Duodenal mucosa (tissue), 2 donors: ENCODE measurements around the gene EIF4G3.

Source experiments
- H3K27ac ChIP-seq: one replicate; pipeline ENCODE4 v1.7.0; 2013; ENCODE audit warnings: low read depth, low read length
- H3K27me3 ChIP-seq, 2 donors: one replicate each; pipeline ENCODE4 v1.7.0; 2013; ENCODE audit warnings: low read length in 2 of 2, control low read depth in 1 of 2; ENCODE audit not compliant: insufficient read depth in 2 of 2, control insufficient read depth in 1 of 2
- H3K36me3 ChIP-seq, 2 donors: one replicate each; pipeline ENCODE4 v1.7.0; 2013; ENCODE audit warnings: low read length in 2 of 2, control low read depth in 1 of 2; ENCODE audit not compliant: insufficient read depth in 2 of 2, control insufficient read depth in 1 of 2
- H3K4me1 ChIP-seq, 2 donors: one replicate each; pipeline ENCODE4 v1.7.0; 2013; ENCODE audit warnings: low read length in 2 of 2, control low read depth in 1 of 2; ENCODE audit not compliant: insufficient read depth in 2 of 2, control insufficient read depth in 1 of 2
- H3K4me3 ChIP-seq, 2 donors: one replicate each; pipeline ENCODE4 v1.7.0; 2013; ENCODE audit warnings: low read length in 2 of 2, low read depth in 1 of 2
- H3K9ac ChIP-seq, 2 donors: one replicate each; pipeline ENCODE4 v1.7.0; 2013; ENCODE audit warnings: low read length in 2 of 2, low read depth in 1 of 2
- H3K9me3 ChIP-seq, 2 donors: one replicate each; pipeline ENCODE4 v1.7.0; 2013; ENCODE audit warnings: low read length in 2 of 2, control low read depth in 1 of 2; ENCODE audit not compliant: control insufficient read depth in 1 of 2

EIF4G3 gene

DNA sequence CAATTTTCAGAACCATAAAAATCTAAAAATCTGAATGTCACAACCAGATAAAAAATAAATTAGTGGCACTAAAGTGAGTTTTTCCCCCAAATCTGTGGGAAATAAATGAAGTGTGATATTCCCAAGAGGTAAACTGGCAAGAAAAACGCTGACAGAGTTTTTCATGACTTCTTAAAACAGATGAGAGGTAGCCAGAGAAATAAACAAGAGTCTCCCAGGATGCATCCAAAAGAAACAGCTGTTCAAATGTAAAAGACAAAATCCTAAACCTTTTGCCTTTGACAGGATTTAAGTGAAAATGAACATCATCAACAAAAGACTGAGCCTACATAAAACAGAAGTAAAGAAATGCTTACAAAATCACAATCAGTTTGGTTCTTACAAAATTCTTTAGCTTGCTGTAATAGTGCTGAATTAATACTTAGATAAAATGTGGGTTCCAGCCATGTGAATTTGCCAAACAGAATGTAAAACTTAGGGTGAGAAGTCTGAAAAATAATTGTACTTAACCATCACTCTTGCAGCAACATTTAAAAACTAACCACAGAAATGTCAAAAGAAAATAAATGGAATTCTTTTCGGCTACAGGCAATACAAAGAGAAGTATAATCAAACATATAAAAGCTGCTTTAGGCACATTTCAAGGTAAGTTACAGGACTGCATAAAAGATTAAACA, 133.6 kb downstream of the EIF4G3 start:
- no peaks in the 10 kb centered on the region for H3K4me1 ChIP-seq
- H3K27ac ChIP-seq = no peak overlapping the region
- peaks cover 0 to 2% of the 10 kb centered on the region in 2 donors for H3K36me3 ChIP-seq
- H3K4me3 ChIP-seq = no peak overlapping the region
- no peaks in the 10 kb centered on the region for H3K9me3 ChIP-seq
- H3K9ac ChIP-seq = no peak overlapping the region
- no peaks in the 10 kb centered on the region for H3K27me3 ChIP-seq

DNA sequence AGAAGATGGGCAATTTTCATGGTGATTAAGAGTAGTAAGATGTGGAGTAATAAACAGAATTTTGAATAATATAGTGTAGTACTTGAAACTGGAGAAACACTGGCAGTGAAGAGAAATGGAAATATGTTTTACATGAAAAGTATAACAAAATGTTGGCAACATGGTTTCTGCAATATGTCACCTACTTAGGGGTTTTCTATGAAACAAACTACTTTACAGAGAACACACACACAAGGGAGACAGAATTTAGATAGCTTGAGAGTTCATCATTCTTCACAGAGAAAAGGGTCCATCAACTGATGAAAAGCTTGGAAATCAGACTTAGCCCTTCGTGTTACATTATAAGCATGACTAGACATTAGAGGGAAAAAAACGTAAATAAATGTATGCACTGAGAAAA, 135.2 kb downstream of the EIF4G3 start:
- H3K4me3 ChIP-seq = no peak overlapping the region
- no peak overlapping the region for H3K27ac ChIP-seq
- H3K27me3 ChIP-seq = no peaks in the 10 kb centered on the region
- no peak overlapping the region for H3K9ac ChIP-seq
- H3K9me3 ChIP-seq = no peaks in the 10 kb centered on the region
- no peaks in the 10 kb centered on the region for H3K36me3 ChIP-seq
- H3K4me1 ChIP-seq = no peaks in the 10 kb centered on the region

DNA sequence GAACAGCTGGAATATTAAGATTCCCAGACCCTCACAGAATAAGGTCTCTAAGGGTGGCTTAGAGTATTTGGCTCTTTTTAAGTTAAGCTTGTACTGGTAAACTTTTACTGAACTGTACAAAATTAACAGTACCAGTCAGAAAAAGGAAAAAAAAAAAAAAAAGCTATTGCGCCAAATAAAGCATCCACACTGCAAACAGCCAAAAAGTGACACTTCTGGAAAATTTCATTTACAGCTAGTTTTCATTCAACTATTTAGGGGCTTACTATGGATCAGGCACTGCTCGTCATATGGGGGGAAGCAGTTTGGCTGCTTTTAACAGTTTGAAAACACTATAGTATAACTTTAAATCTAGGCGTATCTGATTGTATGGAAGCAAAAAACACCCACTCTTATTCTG, 139.6 kb downstream of the EIF4G3 start:
- H3K9me3 ChIP-seq = no peaks in the 10 kb centered on the region
- no peaks in the 10 kb centered on the region for H3K27me3 ChIP-seq
- H3K27ac ChIP-seq = no peak overlapping the region
- no peak overlapping the region for H3K9ac ChIP-seq
- H3K4me1 ChIP-seq = no peaks in the 10 kb centered on the region
- no peak overlapping the region for H3K4me3 ChIP-seq
- H3K36me3 ChIP-seq = no peaks in the 10 kb centered on the region

DNA sequence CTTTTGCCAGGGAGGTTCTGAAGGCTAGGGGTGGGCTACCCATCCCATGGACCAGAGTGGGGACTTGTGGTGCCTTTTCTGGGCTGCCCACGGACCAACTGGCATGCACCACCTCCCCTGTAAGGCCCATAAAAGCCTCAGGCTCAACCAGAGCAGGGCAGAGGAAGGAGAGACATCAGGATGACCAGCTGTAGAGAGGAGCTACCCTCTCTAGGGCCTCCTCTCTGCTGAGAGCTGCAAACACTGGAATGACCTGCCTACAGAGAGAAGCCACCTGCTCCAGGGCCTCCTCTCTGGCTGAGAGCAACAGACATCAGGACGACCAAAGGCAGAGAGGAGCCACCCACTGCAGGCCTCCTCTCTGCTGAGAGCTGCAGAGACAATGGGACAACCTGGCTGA, 140.9 kb downstream of the EIF4G3 start:
- H3K4me3 ChIP-seq = no peak overlapping the region
- H3K36me3 ChIP-seq = no peaks in the 10 kb centered on the region

DNA sequence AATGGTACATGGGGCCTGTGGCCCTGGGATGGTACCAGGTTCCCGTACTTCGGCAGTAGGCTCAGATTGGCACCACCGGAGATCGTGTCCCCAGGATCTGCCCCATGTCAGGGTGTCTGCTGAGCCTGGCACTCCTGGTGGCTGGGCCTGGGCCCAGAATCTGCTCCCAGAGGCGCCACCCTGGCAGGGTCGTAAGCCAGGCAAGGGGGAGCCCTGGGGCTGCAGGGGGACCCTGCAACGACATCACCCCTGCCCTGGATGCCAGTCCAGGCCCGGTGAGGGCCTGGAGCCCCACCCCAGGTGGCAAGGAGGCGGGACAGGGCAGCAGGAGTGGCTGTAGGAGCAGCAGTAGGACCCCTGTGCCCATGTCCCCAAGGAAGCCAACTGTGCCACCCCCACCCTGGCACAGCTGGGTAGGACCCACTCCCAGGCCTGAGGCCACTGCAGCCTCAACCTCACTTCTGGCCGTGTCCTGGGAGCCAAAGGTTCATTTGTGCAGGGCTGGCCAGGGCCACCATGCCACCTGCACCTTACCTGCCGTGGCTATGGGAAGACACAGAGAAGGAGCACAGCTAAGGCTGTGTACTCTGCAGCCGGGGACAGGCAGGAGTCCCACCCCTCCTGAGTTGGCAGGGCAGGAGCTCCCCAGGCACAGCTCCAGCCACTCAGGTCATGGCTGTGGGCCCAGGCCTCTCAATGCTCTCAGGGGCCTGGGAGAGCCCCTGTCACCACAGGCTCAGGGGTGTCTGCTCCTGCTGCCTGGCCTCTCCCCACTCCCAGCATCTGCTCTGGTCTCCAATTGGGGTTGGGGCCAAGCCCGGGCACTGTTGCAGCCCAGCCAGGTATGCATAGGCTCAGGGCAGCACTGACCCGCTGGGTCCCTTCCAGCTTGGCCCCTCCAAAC, 141.7 kb downstream of the EIF4G3 start:
- Histone ChIP-seq H3K4me3 (no peak overlapping the region), H3K36me3 (no peaks in the 10 kb centered on the region), H3K27ac (no peak overlapping the region), H3K9ac (no peak overlapping the region), H3K9me3 (no peaks in the 10 kb centered on the region), H3K27me3 (no peaks in the 10 kb centered on the region), H3K4me1 (no peaks in the 10 kb centered on the region)

More for the DNA sequence above, 140.9 kb downstream of the EIF4G3 start:
- no peaks in the 10 kb centered on the region for H3K27me3 ChIP-seq
- no peaks in the 10 kb centered on the region for H3K4me1 ChIP-seq
- no peaks in the 10 kb centered on the region for H3K9me3 ChIP-seq
- H3K27ac ChIP-seq = no peak overlapping the region
- H3K9ac ChIP-seq = no peak overlapping the region

DNA sequence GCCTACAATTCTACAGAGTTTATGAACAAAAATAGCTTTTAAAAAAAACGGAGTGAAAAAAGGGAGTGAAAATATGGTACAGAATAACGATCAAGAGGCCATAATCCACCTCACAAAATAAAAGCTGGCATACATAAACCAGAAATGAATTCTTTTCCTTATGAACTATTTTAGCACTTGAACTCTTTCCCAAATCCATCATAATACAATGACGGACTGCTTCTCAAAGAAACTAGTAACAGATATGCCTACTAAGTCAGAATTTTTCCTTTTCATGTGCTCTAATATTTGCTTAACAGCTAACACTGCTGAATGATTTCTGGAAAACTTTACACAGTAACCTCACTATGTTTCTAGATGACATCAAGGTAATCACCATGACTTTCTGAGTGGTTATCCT, 144.0 kb downstream of the EIF4G3 start:
- Histone ChIP-seq H3K9ac (no peak overlapping the region), H3K27ac (no peak overlapping the region), H3K4me1 (peaks cover under 1 to 3% of the 10 kb centered on the region in 2 donors)

DNA sequence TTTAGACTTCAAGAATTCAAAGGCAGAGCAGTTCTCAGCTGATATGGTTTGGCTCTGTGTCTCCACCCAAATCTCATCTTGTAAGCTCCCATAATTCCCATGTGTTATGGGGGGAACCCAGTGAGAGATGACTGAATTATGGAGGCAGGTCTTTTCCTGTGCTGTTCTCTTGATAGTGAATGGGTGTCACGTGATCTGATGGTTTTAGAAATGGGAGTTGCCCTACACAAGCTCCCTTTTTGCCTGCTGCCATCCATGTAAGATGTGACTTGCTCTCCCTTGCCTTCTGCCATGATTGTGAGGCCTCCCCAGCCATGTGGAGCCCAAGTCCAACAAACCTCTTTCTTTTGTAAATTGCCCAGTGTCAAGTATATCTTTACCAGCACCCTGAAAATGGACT, 146.5 kb downstream of the EIF4G3 start:
- no peaks in the 10 kb centered on the region for H3K9me3 ChIP-seq
- H3K4me1 ChIP-seq = peaks cover 4 to 7% of the 10 kb centered on the region in 2 donors
- no peaks in the 10 kb centered on the region for H3K27me3 ChIP-seq
- H3K36me3 ChIP-seq = no peaks in the 10 kb centered on the region
- H3K9ac ChIP-seq = no peak overlapping the region
- H3K4me3 ChIP-seq = no peak overlapping the region
- no peak overlapping the region for H3K27ac ChIP-seq

More for the DNA sequence above, 144.0 kb downstream of the EIF4G3 start:
- Histone ChIP-seq H3K4me3 (no peak overlapping the region), H3K27me3 (no peaks in the 10 kb centered on the region), H3K9me3 (no peaks in the 10 kb centered on the region), H3K36me3 (no peaks in the 10 kb centered on the region)

DNA sequence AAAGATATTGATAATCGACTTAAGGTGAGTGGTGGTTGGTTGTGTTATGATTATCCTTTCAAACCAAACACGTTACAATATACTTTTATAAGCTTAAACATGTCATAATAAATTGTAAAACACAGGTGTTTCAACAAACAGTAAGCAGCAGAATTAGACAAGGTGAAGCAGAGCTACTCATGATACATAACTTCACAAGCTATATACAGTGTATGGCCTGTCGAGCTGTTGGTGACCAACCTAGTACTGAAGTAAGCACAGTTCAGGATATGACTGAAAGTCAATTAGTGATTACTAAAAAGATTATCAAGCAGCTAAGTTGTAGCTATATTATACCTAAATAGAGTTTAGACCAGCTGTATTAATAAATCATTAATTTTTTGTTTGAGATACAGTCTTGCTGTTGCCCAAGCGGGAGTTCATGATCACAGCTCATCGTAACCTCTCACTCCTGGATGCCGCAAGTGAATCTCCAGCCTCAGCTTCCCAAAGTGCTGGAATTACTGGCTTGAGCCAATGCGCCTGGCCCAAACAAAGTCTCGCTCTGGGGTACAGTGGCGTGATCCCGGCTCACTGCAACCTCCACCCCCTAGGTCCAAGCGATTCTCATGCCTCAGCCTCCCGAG, 148.1 kb downstream of the EIF4G3 start:
- no peak overlapping the region for H3K27ac ChIP-seq
- no peak overlapping the region for H3K9ac ChIP-seq
- H3K4me1 ChIP-seq = peaks cover 4 to 7% of the 10 kb centered on the region in 2 donors
- no peak overlapping the region for H3K4me3 ChIP-seq
- no peaks in the 10 kb centered on the region for H3K36me3 ChIP-seq
- H3K9me3 ChIP-seq = no peaks in the 10 kb centered on the region
- H3K27me3 ChIP-seq = no peaks in the 10 kb centered on the region

DNA sequence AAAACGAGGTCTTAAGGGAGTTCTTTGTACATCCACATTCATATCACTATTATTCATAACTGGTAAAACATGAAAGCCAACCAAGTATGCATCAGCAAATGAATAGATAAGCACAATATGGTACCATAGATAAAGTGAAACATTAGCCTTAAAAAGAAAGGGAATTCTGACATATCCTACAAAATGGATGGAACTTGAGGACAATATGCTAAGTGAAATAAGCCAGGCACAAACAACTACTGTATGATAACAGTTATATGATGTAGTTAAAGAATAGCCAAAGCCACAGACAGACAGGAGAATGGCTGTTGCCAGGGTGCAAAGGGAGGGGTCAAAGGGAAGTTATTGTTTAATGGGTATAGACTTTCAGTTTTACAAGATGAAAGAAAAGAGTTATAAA, 148.9 kb downstream of the EIF4G3 start:
- H3K9me3 ChIP-seq = no peaks in the 10 kb centered on the region

DNA sequence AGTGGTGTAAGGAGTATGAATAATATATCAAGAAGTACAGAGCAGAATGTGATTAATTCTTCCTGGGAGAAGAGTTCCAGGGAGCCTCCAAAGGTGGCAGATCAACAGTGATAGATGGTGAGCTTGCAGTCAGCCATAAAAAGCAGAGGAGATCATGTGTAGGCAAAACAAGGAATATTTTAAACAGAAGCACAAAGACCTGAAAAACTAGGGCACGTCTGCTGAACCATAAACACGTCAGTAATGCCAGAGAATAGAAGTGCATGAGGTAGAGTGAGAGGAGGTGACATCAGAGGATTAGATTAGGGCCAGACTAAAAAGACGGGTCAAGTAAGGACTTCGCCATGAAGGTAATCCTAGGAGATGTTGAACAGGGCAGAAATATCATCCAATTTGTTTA, 151.8 kb downstream of the EIF4G3 start:
- H3K36me3 ChIP-seq = no peaks in the 10 kb centered on the region
- H3K4me3 ChIP-seq = no peak overlapping the region
- H3K4me1 ChIP-seq = peaks cover 17 to 20% of the 10 kb centered on the region in 2 donors
- H3K9me3 ChIP-seq = no peaks in the 10 kb centered on the region
- H3K27ac ChIP-seq = no peak overlapping the region
- H3K9ac ChIP-seq = no peak overlapping the region
- H3K27me3 ChIP-seq = no peaks in the 10 kb centered on the region

More for the DNA sequence above, 148.9 kb downstream of the EIF4G3 start:
- H3K4me1 ChIP-seq = peaks cover 6 to 7% of the 10 kb centered on the region in 2 donors
- H3K9ac ChIP-seq = no peak overlapping the region
- no peak overlapping the region for H3K27ac ChIP-seq
- no peaks in the 10 kb centered on the region for H3K36me3 ChIP-seq
- H3K4me3 ChIP-seq = no peak overlapping the region
- H3K27me3 ChIP-seq = no peaks in the 10 kb centered on the region
